Endodermal cell (in vitro differentiated cells): ENCODE measurements around the gene SRSF1. TPM values are rescaled to one million over a fixed set of nuclear protein-coding genes. Genes with fewer than 3 reads are reported as not detected.

Source experiments
- DNase-seq: peaks from one replicate; pipeline ENCODE4 v3.0.0-alpha.2; 2017
- H3K27ac ChIP-seq: 2 replicates; pipeline ENCODE4 v1.5.1; 2013; ENCODE audit warnings: mild to moderate bottlenecking, low read depth, low read length, moderate library complexity
- H3K27me3 ChIP-seq: 2 replicates; pipeline ENCODE4 v1.6.1; 2013; ENCODE audit warnings: mild to moderate bottlenecking, low read length, moderate library complexity; ENCODE audit not compliant: insufficient read depth, control insufficient read depth, poor library complexity, severe bottlenecking
- H3K36me3 ChIP-seq: 2 replicates; pipeline ENCODE4 v1.7.0; 2013; ENCODE audit warnings: mild to moderate bottlenecking, low read length, moderate library complexity; ENCODE audit not compliant: control insufficient read depth, insufficient read depth
- H3K4me1 ChIP-seq: one replicate; pipeline ENCODE4 v1.7.0; 2013; ENCODE audit warnings: low read length; ENCODE audit not compliant: control insufficient read depth, insufficient read depth
- H3K4me3 ChIP-seq: 2 replicates; pipeline ENCODE4 v1.5.1; 2013; ENCODE audit warnings: mild to moderate bottlenecking, low read length, moderate library complexity
- H3K9ac ChIP-seq: 2 replicates; pipeline ENCODE4 v1.6.1; 2013; ENCODE audit warnings: mild to moderate bottlenecking, low read length, moderate library complexity; ENCODE audit not compliant: poor library complexity, severe bottlenecking; ENCODE audit errors: extremely low read depth
- H3K9me3 ChIP-seq: 2 replicates; pipeline ENCODE4 v1.6.1; 2013; ENCODE audit warnings: mild to moderate bottlenecking, low read length, moderate library complexity; ENCODE audit not compliant: control insufficient read depth
- H3K27ac Mint-ChIP-seq: 2 replicates; pipeline ENCODE4 v1.8.0; 2020; ENCODE audit warnings: mixed read lengths
- H3K27me3 Mint-ChIP-seq: 2 replicates; pipeline ENCODE4 v1.8.0; 2021; ENCODE audit warnings: mild to moderate bottlenecking, mixed read lengths; ENCODE audit not compliant: insufficient read depth
- H3K36me3 Mint-ChIP-seq: 2 replicates; pipeline ENCODE4 v1.8.0; 2020; ENCODE audit warnings: low read depth, mixed read lengths
- H3K4me1 Mint-ChIP-seq: 2 replicates; pipeline ENCODE4 v1.8.0; 2020; ENCODE audit warnings: mixed read lengths
- H3K4me3 Mint-ChIP-seq: 2 replicates; pipeline ENCODE4 v1.8.0; 2020; ENCODE audit warnings: mild to moderate bottlenecking, moderate library complexity, mixed read lengths
- H3K9me3 Mint-ChIP-seq: 2 replicates; pipeline ENCODE4 v1.8.0; 2020; ENCODE audit warnings: mild to moderate bottlenecking, mixed read lengths
- CTCF ChIP-seq: fragments of 200-600 bp; sonication (generic); conservative IDR thresholded peaks from 2 replicates; pipeline ENCODE4 v1.5.0; 2021; ENCODE audit warnings: antibody characterized with exemption, mild to moderate bottlenecking
- WGBS, 2 experiments: methylation state at CpG; one replicate each; pipeline versions ENCODE4 v1.1.5 to v1.1.7; 2013; ENCODE audit warnings: missing lambda C conversion rate in 2 of 2, mixed read lengths in 1 of 2; ENCODE audit not compliant: insufficient coverage in 1 of 2, insufficient read length in 1 of 2; 5-methylcytosine and 5-hydroxymethylcytosine counted together
- total RNA-seq, 2 donors: library from RNA; stranded (reverse); fragmentation: NEBNext Ultra II Directional in 1 of 2; extraction: Animal tissue kit (Norgen Biotek cat#: 25700) in 1 of 2; gene quantifications; 2 replicates in 1 of 2; 3 replicates in 1 of 2; pipeline ENCODE4 v1.2.1, GENCODE V29; 2021

The SRSF1 gene
- total RNA-seq, 2 donors from 2014 or later: 339 to 361 TPM

GRCh38 chr17:57953705-57954396 is 53.2 kb downstream of the SRSF1 start:
- Mint-ChIP-seq H3K27me3 (peaks cover 38% of the 10 kb centered on the region), H3K36me3 (no peaks in the 10 kb centered on the region), H3K4me3 (peak overlapping the region; percentile 61), H3K27ac (peak overlapping the region; percentile 45), H3K9me3 (no peaks in the 10 kb centered on the region), H3K4me1 (peaks cover 49% of the 10 kb centered on the region)
- WGBS, 2 experiments: 65 to 74% methylated on average over 10 to 13 of the region's 13 CpGs
- Histone ChIP-seq H3K9me3 (no peaks in the 10 kb centered on the region), H3K4me1 (peaks cover 17% of the 10 kb centered on the region), H3K4me3 (peak overlapping the region; percentile 72), H3K27ac (peak overlapping the region; percentile 90), H3K9ac (peak overlapping the region; percentile 64), H3K27me3 (peaks cover 15% of the 10 kb centered on the region), H3K36me3 (no peaks in the 10 kb centered on the region)
- TF ChIP-seq CTCF: no peak
- DNase-seq: peak; percentile 75

Other genes starting within 250 kb of the SRSF1 start
- gene MRPS23, start 157.2 kb downstream of the SRSF1 start, total RNA-seq: 10 to 100 TPM; 43.9 to 49.2 TPM
- 10 to 100 TPM; 11.0 to 18.7 TPM for gene CUEDC1, start 51.8 kb downstream of the SRSF1 start, total RNA-seq
- 10 to 100 TPM; 50.3 to 59.3 TPM for gene VEZF1, start 19.0 kb downstream of the SRSF1 start, total RNA-seq
- gene DYNLL2, start 76.2 kb upstream of the SRSF1 start, total RNA-seq: 10 to 100 TPM; 47.9 to 69.3 TPM
- gene OR4D1, start 141.1 kb upstream of the SRSF1 start, total RNA-seq: under 1 TPM; 0.07 to 0.22 TPM
- not detected for gene OR4D2, start 159.7 kb upstream of the SRSF1 start, total RNA-seq
- not detected for gene EPX, start 185.5 kb upstream of the SRSF1 start, total RNA-seq
- 10 to 100 TPM; 31.8 to 32.2 TPM for gene MKS1, start 212.0 kb upstream of the SRSF1 start, total RNA-seq
- not detected for gene LPO, start 231.3 kb upstream of the SRSF1 start, total RNA-seq